ENCODE measurements around the gene CACNA1H.

CACNA1H gene

GRCh38 chr16:1213796-1214372, 61.0 kb downstream of the CACNA1H start:
- H4K20me1 ChIP-seq (ENCODE audit: insufficient read depth) = no peaks in the 10 kb centered on the region
- no peak overlapping the region for H3K4me2 ChIP-seq
- no peak overlapping the region for H3K27ac ChIP-seq
- H3K9ac ChIP-seq = no peak overlapping the region
- no peaks in the 10 kb centered on the region for H3K4me1 ChIP-seq (ENCODE audit: low read depth, poor library complexity, severe bottlenecking)
- peaks cover 94% of the 10 kb centered on the region for H3K27me3 ChIP-seq (ENCODE audit: insufficient read depth, low read depth)
- H3K79me2 ChIP-seq (ENCODE audit: insufficient read depth, low read depth) = no peaks in the 10 kb centered on the region
- H2AFZ ChIP-seq (ENCODE audit: low read depth) = no peak overlapping the region
- no peak for TF ChIP-seq CTCF (conservative IDR thresholded peaks at IDR 0.05; ENCODE audit: low read depth, low read length)
- no peaks in the 10 kb centered on the region for H3K36me3 ChIP-seq (ENCODE audit: insufficient read depth)
- no peak overlapping the region for H3K4me3 ChIP-seq (IDR thresholded peaks at IDR 0.05; ENCODE audit: insufficient read depth, low read depth, low read length)

GRCh38 chr16:1214719-1215118, 61.8 kb downstream of the CACNA1H start:
- no peak for TF ChIP-seq CTCF (conservative IDR thresholded peaks at IDR 0.05; ENCODE audit: low read depth, low read length)
- Histone ChIP-seq H3K4me2 (no peak overlapping the region), H2AFZ (ENCODE audit: low read depth) (no peak overlapping the region), H3K4me3 (IDR thresholded peaks at IDR 0.05; ENCODE audit: insufficient read depth, low read depth, low read length) (no peak overlapping the region), H3K27me3 (ENCODE audit: insufficient read depth, low read depth) (peaks cover 95% of the 10 kb centered on the region), H3K36me3 (ENCODE audit: insufficient read depth) (no peaks in the 10 kb centered on the region), H3K79me2 (ENCODE audit: insufficient read depth, low read depth) (no peaks in the 10 kb centered on the region), H3K27ac (no peak overlapping the region), H3K9ac (no peak overlapping the region), H4K20me1 (ENCODE audit: insufficient read depth) (no peaks in the 10 kb centered on the region), H3K4me1 (ENCODE audit: low read depth, poor library complexity, severe bottlenecking) (no peaks in the 10 kb centered on the region)

- Histone ChIP-seq H3K4me3 (IDR thresholded peaks at IDR 0.05; ENCODE audit: insufficient read depth, low read depth, low read length) (no peak overlapping the region), H3K4me2 (no peak overlapping the region), H3K36me3 (ENCODE audit: insufficient read depth) (no peaks in the 10 kb centered on the region), H3K79me2 (ENCODE audit: insufficient read depth, low read depth) (no peaks in the 10 kb centered on the region), H3K4me1 (ENCODE audit: low read depth, poor library complexity, severe bottlenecking) (no peaks in the 10 kb centered on the region), H3K27ac (no peak overlapping the region), H3K9ac (no peak overlapping the region), H3K27me3 (ENCODE audit: insufficient read depth, low read depth) (peaks cover 97% of the 10 kb centered on the region), H4K20me1 (ENCODE audit: insufficient read depth) (no peaks in the 10 kb centered on the region), H2AFZ (ENCODE audit: low read depth) (no peak overlapping the region)
- no peak for TF ChIP-seq CTCF (conservative IDR thresholded peaks at IDR 0.05; ENCODE audit: low read depth, low read length)
Measured at GRCh38 chr16:1215574-1216295, 62.8 kb downstream of the CACNA1H start.

DNA sequence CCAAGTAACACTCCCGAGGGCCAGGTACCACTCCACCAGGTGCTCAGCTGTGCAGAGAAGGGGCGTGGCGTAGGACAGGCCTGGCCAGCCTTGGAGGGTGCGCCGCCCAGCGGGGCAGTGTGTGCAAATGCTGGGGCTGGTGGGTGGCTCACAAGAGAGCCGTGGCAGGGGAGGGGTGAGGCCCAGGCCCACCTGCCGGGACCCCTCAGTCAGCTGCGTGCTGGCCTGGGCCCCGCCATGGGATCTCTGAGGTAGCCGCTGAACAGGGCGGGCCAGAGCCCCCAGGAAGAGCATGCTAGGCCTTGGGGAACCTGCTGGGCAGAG, 63.4 kb downstream of the CACNA1H start:
- H3K79me2 ChIP-seq (ENCODE audit: insufficient read depth, low read depth) = no peaks in the 10 kb centered on the region
- no peak overlapping the region for H3K9ac ChIP-seq
- no peak overlapping the region for H3K27ac ChIP-seq
- no peak overlapping the region for H3K4me2 ChIP-seq
- no peak overlapping the region for H3K4me3 ChIP-seq (IDR thresholded peaks at IDR 0.05; ENCODE audit: insufficient read depth, low read depth, low read length)
- TF ChIP-seq CTCF (conservative IDR thresholded peaks at IDR 0.05; ENCODE audit: low read depth, low read length) = no peak
- no peaks in the 10 kb centered on the region for H3K4me1 ChIP-seq (ENCODE audit: low read depth, poor library complexity, severe bottlenecking)
- no peak overlapping the region for H2AFZ ChIP-seq (ENCODE audit: low read depth)
- H3K27me3 ChIP-seq (ENCODE audit: insufficient read depth, low read depth) = peaks cover 97% of the 10 kb centered on the region
- H3K36me3 ChIP-seq (ENCODE audit: insufficient read depth) = no peaks in the 10 kb centered on the region
- no peaks in the 10 kb centered on the region for H4K20me1 ChIP-seq (ENCODE audit: insufficient read depth)
